GM18505 (cell line): ENCODE results near the gene NOL11.

Experiments used
- ATAC-seq: cut with Tn5 transposase; IDR thresholded peaks from one replicate; pipeline ENCODE4 v1.9.1; 2021; ENCODE audit not compliant: unreplicated experiment
- POLR2A ChIP-seq: IDR thresholded peaks from 4 replicates; pipeline ENCODE4 v1.6.1; 2011; ENCODE audit warnings: borderline replicate concordance; ENCODE audit not compliant: insufficient read depth, insufficient read length; ENCODE audit errors: extremely low read depth

The NOL11 gene

DNA sequence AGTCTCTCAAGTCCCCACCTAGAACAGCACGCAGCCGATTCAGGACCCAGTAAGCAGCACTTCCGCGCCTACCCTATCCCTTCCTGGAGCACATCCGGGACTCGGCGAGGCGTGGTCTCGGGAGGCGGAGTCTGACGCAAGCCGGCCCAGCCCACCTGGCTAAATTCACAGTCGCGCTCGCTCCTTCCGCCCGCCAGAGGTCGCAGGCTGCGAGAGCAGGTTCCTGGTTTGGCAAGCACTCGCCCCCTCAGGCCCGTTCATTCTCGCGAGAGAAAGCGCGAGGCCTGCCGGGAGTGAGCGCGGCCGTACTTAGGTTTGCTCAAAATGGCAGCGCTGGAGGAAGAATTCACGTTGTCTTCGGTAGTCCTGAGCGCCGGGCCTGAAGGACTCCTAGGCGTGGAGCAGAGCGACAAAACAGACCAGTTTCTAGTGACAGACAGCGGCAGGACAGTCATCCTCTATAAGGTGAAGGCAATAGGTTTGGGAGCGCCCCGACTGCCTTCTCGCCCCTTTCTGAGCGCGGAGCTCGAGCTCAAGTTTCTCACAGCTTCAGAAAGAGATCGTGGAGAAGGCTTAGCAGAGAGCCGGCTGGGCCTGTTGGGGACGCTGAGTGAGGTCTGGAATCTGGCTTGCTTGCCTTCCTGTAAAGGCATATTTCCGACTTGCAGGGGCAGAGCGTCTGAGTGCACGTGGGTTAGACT is at the start of gene NOL11:
Gene NOL11, plus strand, starts transcription at position 313 of the 701 bp plus-strand sequence. Its CDS starts 12 bp downstream, at position 325.
- ATAC-seq = peak; percentile 97
- peak; percentile 98 for TF ChIP-seq POLR2A

DNA sequence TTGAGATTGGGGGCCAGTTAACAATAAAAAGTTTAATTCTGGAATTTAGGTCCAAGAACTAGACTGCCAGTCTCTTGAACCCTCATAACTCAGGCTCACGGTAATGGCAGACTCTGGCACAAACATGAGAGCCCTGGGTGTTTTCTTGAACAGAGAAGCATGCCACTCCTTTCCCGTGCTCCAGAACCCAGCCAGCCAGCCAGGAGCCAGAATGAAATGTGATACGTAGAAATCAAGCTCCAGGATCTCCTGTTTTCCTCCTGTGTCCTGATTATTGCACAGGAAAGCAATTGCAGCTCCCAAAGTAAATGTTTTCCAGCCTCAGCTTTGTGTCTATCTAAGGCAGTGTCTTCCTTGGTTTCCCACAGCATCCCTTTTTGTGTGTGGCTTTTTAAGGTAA is 46.2 kb upstream of the NOL11 start:
- no peak for TF ChIP-seq POLR2A
- ATAC-seq = no peak

DNA sequence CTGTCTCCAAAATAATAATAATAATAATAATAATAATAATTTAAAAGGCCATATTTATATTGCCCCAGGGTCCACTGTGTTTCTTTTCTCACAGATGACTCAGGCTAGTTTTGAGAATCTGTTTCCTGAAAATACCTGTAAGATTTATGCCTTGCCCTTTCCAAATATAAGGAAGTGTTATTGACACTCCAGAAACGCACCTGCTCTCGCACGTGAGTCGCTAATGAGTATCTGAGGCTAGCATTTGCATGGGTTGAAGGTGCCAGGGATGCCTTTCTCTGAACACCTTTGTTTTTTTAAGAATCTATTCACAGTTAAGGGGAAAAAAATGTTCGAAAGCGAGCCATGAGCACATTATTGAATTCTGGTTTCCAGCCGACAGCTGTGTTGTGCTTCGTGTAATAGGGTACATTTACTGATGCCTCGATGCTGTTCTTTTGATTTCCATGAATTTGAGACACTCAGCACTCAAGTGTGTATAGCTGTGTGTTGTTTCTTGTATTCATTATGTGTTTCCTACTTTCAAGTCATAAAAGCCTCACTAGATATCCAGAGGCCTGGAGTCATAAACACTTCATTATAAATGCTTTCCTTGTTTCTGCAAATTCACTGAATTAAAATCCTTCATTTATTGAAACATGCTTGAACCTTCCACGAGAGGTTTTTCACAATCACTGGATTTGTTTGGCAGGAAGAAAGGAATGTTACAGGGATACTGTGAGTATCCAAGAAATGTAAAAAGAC is 45.0 kb upstream of the NOL11 start:
- TF ChIP-seq POLR2A = no peak
- no peak for ATAC-seq

DNA sequence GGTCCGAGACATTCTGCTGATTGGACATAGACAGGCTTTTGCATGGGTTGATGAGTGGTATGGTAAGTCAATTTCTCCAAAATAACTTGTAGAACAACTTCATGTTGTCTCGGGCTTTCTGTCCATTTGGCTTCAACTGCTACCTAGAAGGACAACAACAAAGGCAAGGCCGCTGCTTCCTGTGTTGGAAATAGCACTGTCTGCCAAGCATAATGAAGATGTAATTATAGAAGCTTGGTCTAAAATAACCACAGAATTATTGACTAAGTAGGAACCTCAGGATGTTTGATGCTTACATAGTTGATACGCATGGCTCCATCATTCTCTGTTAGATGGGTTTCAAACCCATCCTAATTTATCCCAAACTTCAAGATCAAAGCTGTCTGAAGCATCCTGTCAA is 42.3 kb upstream of the NOL11 start:
- ATAC-seq = no peak
- TF ChIP-seq POLR2A = no peak

DNA sequence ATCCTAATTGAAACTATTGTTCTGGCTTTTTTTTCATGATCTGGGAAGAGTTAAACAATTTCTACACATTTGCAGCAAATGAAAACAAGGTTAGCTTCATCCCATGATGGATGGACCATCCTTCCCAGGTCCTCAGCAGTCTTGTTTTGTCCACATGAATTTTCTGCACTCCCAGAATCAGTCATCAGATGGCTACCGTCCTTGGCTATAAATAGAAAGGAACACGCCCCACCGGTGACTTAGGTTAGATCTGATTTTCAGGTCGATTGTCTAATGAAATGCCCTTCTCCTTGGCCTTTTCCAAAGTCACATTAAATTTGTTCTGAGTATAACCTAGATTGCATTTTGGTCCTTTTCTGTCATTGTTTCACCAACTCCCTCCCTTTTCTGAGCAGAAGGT is 41.4 kb upstream of the NOL11 start:
- no peak for TF ChIP-seq POLR2A
- ATAC-seq = no peak

DNA sequence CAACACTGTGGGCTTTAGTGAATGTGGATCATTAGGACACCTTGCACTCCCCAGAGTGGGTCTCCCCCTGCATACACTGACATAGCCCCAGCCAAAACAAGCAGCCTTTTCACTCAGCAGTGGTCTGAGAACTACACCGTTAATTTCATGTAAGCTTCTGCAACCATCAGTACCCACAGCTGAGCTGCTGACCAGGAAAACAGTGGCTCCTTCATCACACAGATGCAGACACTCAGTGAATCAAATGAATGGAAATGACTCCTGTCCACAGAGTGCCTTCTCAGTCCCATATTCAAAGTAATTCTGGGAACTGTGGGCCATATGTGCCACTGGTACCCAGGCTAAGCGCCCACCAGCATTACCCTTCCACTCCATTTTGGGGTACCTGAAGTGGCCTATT is 39.3 kb upstream of the NOL11 start:
- ATAC-seq = no peak
- TF ChIP-seq POLR2A = no peak

DNA sequence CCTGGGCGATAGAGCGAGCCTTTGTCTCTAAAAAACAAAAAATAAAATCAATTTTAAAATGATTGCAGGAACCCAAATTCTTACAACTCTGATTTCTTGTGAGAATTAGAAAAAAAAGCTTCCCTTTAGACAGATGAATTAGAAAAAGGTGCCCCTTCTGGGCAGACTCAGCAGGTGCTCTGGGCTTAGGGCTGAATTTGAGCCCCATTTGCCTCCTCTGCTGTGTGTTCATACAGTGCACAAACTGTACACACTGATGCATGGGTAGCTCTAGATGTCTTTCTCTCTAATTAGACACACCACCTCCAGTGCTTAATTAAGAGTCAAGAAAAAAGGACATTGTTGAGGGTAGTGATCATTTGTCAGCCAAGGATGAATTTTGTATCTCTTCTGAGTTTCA is 38.5 kb upstream of the NOL11 start:
- ATAC-seq = no peak
- TF ChIP-seq POLR2A = no peak

DNA sequence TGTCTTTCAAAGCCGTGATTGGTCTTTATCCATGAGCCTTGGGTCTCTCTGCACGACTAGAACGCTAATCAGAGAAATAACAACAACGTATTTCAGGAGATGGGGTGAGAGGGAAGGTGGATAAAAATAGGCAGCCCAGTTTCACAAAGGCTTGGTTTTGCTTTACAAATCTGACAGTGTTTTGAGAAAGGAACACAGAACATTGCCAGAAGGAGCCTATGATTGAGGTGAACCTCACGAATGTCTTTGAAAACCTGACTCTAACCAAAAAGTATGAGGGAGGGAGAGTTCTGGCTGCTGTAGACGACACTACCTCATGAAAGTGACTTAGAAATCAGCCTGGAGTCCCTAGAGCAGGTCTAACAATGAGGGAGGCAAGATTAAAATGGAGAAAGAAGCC is 38.0 kb upstream of the NOL11 start:
- no peak for TF ChIP-seq POLR2A
- no peak for ATAC-seq

DNA sequence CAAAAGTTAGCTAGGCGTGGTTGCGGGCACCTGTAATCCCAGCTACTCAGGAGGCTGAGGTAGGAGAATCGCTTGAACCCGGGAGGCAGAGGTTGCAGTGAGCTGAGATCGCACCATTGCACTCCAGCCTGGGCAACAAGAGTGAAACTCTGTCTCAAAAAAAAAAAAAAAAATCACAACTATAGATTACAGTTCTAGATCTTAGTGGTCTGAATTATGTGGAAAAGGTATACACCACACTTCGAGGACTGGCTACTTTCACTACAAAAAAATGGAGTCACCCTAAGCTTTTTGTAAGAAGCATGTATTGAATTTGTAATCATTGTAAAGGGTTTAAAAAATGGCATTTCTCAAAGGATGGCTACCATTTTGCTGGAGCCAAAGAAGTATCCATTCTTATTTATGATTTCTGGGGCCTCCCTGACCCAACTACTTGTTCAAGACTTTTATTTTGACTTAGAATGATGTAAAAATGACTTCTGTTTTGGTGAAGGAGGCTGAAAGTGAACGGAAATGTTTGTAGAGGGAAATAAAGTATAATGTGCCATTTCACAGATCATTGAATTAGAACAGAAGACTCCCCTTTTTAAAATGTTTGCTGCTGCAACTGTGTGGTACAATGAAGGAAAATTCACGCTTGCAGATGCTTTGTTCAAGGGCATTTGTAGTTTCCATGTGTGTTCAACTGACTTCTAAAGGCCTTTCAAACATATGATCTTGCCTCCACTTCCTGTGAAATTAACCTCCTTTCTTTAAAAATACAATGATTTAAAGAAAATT is 37.1 kb upstream of the NOL11 start:
- TF ChIP-seq POLR2A = no peak
- ATAC-seq = no peak

DNA sequence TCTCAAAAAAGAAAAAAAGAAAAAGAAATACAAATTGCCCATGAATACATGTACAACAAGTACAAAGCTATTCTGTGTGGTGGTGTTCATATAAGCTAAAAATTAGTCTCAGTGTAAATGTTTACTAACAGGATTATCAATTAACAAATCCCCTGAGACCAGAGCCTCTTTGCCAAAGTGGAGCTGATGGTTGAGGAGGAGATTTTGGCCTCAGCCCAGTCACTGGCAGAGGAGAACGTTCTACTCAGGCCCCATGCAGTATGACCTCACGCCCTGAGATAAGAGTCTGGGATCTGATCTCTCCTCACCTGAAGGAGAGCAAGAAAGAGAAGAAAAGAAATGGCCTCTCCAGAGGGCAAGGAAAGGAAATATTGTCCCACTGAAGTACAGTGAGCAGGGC is 35.5 kb upstream of the NOL11 start:
- TF ChIP-seq POLR2A = no peak
- ATAC-seq = no peak

DNA sequence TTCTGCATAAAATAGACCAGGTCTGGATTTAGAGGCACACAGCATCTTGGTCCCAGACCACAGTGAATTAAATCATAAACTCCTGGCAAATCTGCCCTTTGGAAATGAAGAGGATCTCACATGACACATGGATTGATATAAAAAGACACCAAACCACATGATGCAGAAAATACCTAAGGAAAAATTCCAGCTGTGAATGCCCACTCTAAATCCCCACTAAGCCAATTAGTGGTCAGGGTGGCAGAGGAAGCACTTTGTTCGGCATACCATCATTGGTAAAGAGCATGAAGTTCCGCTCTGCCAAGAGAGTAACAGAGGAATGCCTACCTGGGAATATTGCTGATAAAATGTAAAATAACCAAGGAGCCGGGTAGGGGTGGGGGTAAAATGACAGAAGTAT is 32.4 kb upstream of the NOL11 start:
- ATAC-seq = no peak
- no peak for TF ChIP-seq POLR2A

DNA sequence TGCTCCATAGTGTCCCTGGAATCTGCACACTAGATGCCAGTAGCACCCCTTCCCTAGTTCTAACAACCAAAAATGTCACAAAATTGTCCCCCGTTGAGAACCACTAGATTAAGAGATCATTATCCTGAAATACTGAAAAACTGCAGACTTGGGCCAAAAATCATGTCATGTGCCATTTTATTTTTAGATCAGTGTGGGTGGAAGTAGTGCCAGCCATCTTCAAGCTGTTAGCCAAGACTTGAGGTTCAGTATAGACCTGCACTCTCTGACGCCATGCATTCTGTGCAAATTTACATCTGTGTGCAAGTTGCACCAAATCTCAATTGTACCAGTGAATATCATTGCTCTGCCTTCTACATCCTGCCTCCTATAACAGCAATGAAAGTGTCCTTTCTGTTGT is 31.5 kb upstream of the NOL11 start:
- no peak for ATAC-seq
- no peak for TF ChIP-seq POLR2A

DNA sequence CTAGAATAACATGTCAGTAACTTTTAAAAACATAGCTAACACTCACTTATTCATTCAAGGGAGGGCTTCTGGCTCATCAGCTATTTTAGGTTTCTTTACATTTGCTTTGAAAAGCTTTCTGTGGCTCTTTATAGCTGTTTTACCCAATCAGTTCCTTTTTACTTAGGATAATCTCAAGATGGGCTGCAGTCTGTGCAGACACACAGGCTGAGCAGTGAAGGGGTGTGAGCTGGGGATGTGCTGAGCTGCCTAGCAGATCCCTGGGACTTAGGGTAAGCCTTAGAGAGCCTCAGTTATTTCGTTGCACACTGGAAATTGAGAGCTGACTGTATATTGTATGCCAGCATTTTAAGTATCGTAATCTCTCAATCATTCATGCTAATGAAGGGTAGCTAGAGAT is 30.2 kb upstream of the NOL11 start:
- no peak for TF ChIP-seq POLR2A
- no peak for ATAC-seq
